Activated CD4-positive, alpha-beta T cell treated with anti-CD3 and anti-CD28 coated beads, Interleukin-2, amount 50 U/mL, for 1 hour (primary cell): Measurements from ENCODE around the gene GALNS.
"Not testable (repeated sequence)": the region's sequence is repeated elsewhere in the genome, so short reads cannot be mapped to it uniquely, and the experiment has no call there.

Experiments
- DNase-seq: peaks from one replicate; pipeline ENCODE4 v3.0.0-alpha.2; 2020

Gene GALNS

GRCh38 chr16:88856828-88857727, at the start of gene GALNS, which contains the start of gene TRAPPC2L:
Gene GALNS (minus strand): TSS chr16:88856947. CDS start chr16:88856877, 70 bp downstream.
Gene TRAPPC2L (plus strand): TSS chr16:88857127. CDS start chr16:88857151, 24 bp downstream.
- DNase-seq, result peak; percentile 99

DNA sequence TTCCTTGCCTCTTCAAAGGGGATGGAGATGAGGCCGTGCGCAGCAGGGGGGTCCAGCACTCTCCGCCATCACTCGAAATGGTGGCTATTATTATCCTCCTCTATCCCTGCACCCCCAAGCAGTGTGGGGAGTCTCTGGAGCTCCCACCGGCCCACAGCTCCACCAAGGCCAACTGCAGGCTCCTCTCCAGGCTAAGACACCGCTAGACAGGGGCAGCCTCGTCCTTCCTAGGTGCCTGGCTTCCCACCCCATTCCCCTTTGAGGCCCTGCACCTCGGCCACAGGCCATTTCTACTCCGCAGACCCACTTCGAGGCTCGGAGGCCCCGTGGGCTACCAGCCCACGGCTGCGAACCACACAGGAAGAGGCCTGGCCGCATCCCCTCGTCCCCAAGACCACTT, 49.3 kb upstream of the GALNS start:
- no peak for DNase-seq

GRCh38 chr16:88905563-88905962, 48.8 kb upstream of the GALNS start:
- DNase-seq, result peak; percentile 10

- no peak for DNase-seq
Measured at GRCh38 chr16:88904676-88905365, 48.1 kb upstream of the GALNS start.

DNA sequence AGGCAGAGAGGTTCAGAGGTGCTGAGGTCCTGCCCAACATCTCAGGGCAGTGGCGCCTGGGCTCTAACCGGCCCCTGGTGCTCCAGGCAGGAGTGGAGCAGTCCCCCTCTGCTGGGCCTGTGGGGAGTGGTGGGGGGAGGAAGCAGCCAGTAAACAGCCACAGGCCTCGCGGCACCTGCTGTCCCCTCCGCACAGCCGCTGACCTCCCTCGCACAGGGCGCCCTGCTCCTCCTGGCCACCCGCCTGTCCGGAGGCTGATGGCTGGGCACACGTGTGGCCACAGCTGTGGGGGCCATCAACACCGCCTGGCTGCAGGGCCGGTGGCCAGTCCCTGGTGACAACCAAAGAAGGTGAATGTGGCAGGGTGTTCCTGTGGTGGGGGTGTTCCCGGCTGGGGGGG, 46.5 kb upstream of the GALNS start:
- no peak for DNase-seq

GRCh38 chr16:88902744-88903143, 46.0 kb upstream of the GALNS start:
- DNase-seq, result no peak

DNA sequence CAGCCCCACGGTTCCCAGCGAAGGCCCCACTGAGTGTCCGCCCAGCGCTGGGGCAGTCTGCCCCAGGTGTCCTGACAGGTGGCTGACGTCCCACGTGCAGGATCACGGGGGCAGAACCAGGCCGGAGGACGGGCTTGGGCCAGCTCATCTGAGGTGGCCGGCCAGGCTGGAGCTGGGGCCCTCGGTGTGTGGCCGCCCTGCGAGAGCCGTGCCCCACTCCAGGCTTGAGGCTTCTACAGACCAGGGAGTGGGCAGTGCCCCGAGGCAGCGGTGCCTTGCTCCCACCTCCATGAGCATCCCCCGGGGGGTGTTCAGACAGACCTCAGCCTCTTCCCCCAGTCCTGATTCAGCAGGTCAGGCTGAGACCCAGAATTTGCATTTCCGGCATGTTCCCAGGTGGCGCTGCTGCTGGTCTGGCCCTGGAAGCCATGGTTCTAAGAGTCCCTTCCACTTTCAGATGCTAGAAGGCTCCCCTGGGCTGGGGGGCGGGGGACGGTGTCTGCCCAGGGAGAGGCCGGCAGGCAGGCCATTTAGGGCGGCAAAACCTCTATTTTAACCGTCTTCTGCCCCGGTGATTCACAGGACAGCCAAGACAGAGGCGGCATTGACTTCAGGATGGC, 45.1 kb upstream of the GALNS start:
- no peak for DNase-seq

DNA sequence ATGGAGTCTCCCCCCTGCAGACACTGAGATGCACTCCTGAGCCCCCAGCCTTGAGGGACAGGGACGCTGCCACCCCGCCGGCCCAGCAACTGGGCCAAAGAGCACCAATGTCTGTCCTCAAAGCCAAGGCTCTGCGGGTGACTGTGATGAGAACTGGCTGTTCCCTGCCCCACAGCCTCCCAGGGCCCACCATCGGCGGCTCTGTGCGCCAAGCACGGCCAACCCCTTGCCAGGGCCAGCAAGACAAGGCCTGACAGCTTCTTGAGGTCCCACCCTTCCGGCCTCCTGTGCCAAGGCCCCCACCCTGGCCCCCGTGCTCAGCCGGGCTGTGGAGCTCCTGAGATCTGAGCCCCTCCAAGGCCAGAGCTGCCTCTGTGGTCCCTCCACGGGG, 43.9 kb upstream of the GALNS start:
- DNase-seq, result no peak

DNA sequence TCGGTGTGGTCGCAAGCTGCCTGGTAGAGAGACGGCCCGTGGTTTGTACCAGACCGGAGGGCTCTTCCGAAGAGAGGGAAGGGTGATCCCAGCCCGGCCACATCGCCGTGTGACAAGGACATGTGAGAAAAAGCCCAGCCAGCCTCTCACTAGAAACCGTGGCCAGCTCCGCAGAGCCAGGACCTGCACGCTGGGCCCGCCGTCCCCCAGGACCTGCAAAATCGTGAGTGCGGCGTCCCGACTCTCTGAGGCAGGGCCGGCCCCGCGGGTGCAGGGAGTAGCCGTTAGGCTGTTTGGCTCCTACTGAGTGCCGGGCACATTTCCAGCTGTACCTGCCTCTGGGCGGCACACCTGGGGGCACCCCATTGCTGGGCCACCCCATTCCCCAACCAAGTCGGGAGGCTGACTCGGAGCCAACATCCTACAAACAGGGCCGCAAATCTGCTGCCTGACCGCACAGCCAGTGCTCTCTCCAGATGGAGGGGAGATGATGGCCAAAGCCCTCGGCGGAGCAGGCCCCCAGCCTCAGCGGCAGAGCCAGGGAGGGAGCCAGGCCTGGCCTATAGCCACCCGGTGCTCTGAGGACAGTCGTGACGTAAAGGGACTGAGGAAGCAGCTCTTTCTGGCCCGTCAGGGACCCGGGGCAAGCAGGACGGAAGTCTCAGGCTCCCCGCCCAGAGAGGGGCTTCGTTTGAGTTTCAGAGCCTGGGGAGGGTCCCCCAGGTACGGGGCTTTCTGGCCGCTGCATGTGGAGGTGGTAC, 43.3 kb upstream of the GALNS start:
- no peak for DNase-seq

- DNase-seq, result no peak
Measured at GRCh38 chr16:88897696-88898425, 41.1 kb upstream of the GALNS start.

GRCh38 chr16:88896238-88897070, 39.7 kb upstream of the GALNS start:
- DNase-seq, result no peak

- no peak for DNase-seq
Measured at GRCh38 chr16:88895335-88895734, 38.6 kb upstream of the GALNS start.

DNA sequence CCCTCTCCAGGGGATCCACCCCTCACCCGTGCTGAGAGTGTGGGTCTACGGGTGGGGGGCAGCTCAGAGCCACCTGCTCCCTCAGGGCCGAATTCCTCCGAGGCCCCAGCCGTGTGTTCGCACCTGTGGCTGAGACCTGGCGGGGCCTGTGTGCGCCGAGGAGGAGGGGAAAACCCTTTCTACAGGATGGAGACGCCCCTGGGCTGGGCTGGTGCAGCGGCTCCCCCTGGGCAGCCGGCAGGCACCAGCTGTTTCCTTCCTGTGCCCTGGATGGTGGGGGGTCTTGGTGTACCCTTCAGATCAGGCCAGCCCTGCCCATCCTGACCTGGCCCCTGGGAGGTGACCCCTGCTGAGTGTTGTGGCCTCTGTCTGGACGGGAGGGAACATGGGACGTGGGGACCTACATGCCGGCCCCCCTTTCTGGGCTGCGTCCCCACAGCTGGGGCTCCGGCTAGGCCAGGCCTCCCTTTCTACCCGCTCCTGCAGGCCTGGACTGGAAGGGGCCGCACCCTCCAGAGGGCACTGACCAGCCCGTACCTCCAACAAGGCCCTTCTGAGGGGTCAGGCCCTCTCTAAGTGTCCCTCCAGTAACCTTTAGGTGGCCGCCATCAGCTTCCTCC, 38.0 kb upstream of the GALNS start:
- no peak for DNase-seq

- DNase-seq, result not testable (repeated sequence)
Measured at GRCh38 chr16:88894266-88894665, 37.5 kb upstream of the GALNS start.

- DNase-seq, result no peak
Measured at GRCh38 chr16:88893127-88893968, 36.6 kb upstream of the GALNS start.

- DNase-seq, result no peak
Measured at GRCh38 chr16:88892065-88892464, 35.3 kb upstream of the GALNS start.

DNA sequence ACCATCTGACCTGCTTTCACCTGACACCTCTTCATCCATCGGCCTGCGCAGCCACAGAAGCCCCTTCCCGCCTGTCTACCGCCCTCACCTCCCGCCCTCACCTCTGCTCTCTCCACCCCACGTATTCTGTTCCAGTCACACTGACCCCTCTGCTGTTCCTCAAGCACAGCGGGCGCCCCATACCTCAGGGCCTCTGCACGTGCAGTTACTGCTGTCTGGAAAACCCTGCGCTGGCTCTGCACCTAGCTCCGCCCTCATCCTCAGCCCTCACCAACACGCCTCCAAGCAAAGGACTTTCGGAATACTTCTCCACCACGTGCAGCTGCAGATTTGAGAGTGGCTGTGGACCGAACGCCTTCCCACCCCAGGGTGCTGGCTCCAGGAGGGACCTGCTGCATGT, 34.3 kb upstream of the GALNS start:
- DNase-seq, result no peak

DNA sequence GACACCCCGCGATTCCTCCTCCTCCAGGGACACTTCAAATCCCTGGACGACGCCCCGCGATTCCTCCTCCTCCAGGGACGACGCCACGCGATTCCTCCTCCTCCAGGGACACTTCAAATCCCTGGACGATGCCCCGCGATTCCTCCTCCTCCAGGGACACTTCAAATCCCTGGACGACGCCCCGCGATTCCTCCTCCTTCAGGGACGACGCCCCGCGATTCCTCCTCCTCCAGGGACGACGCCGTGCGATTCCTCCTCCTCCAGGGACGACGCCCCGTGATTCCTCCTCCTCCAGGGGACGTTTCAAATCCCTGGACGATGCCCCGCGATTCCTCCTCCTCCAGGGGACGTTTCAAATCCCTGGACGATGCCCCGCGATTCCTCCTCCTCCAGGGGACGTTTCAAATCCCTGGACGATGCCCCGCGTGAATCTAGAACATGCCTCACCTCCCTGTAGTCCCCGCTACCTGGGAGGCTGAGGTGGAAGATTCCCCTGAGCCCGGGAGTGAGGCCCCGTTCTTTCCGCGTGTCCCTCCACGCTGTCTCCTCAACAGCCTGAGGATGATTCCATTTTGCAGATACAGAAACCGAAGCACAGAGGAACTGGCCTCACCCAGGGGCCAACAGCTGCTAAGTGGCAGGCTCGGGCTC, 33.1 kb upstream of the GALNS start:
- DNase-seq, result not testable (repeated sequence)
